IMR-90 (cell line): ENCODE measurements around the gene PRKAG2. TPM values are rescaled to one million over a fixed set of nuclear protein-coding genes. Genes with fewer than 3 reads are reported as not detected.

ENCODE experiments used
- ATAC-seq: fragments of 200-7000 bp; cut with Tn5 transposase; 2 replicates; pipeline ENCODE4 v1.9.1; 2020; ENCODE audit warnings: low read depth, mild to moderate bottlenecking, moderate library complexity
- BruUV-seq: library from RNA; stranded (reverse); fragments of 400-500 nt; replicated peaks from 2 replicates; lab custom pipeline; 2021; lab: Mats Ljungman, UMichigan
- CTCF ChIA-PET: fragments of 300-600 bp; formaldehyde crosslinking; extraction: SDS; loops from one replicate; lab custom pipeline; 2021; ENCODE audit warnings: antibody characterized with exemption; lab: Yijun Ruan, JAX
- POLR2A ChIA-PET: fragments of 300-600 bp; sonication (Branson Sonifier 250); formaldehyde crosslinking; loops from one replicate; lab custom pipeline; 2022; ENCODE audit warnings: antibody characterized with exemption; ENCODE audit not compliant: unreplicated experiment; lab: Charles Lee
- DNase-seq: peaks from one replicate; pipeline ENCODE4 v3.0.0; 2013
- H2AFZ ChIP-seq: replicated peaks from 2 replicates; pipeline ENCODE3; 2013; ENCODE audit warnings: low read length, mild to moderate bottlenecking; ENCODE audit not compliant: poor library complexity
- H2AK5ac ChIP-seq: 2 replicates; pipeline ENCODE4 v1.6.1; 2013; ENCODE audit warnings: low read depth, low read length, inconsistent platforms
- H2AK9ac ChIP-seq: replicated peaks from 2 replicates; pipeline ENCODE3; 2013; ENCODE audit warnings: mild to moderate bottlenecking, low read depth, low read length, moderate library complexity; ENCODE audit not compliant: poor library complexity
- H2BK120ac ChIP-seq: 2 replicates; pipeline ENCODE4 v1.6.1; 2013; ENCODE audit warnings: low read depth, low read length, inconsistent platforms
- H2BK15ac ChIP-seq: 3 replicates; pipeline ENCODE4 v1.6.1; 2013; ENCODE audit warnings: low read depth, low read length, inconsistent platforms
- H2BK20ac ChIP-seq: 2 replicates; pipeline ENCODE4 v1.6.1; 2013; ENCODE audit warnings: low read depth, mild to moderate bottlenecking, inconsistent platforms, low read length, moderate library complexity
- H2BK5ac ChIP-seq: 2 replicates; pipeline ENCODE4 v1.6.1; 2013; ENCODE audit warnings: mild to moderate bottlenecking, low read depth, low read length, inconsistent platforms; ENCODE audit not compliant: poor library complexity, severe bottlenecking
- H3K14ac ChIP-seq: replicated peaks from 2 replicates; pipeline ENCODE4 v1.6.1; 2013; ENCODE audit warnings: low read depth, low read length, inconsistent platforms
- H3K18ac ChIP-seq: 2 replicates; pipeline ENCODE4 v1.6.1; 2013; ENCODE audit warnings: low read depth, low read length, control low read depth
- H3K23ac ChIP-seq: 2 replicates; pipeline ENCODE4 v1.6.1; 2013; ENCODE audit warnings: low read depth, low read length, inconsistent platforms
- H3K27ac ChIP-seq: 2 replicates; pipeline ENCODE4 v1.5.1; 2013; ENCODE audit warnings: mild to moderate bottlenecking, control low read depth, low read length; ENCODE audit not compliant: insufficient read depth
- H3K27me3 ChIP-seq: 2 replicates; pipeline ENCODE4 v1.6.1; 2013; ENCODE audit warnings: low read length; ENCODE audit not compliant: control insufficient read depth, insufficient read depth
- H3K36me3 ChIP-seq: 2 replicates; pipeline ENCODE4 v1.6.1; 2013; ENCODE audit warnings: low read length, mixed read lengths; ENCODE audit not compliant: control insufficient read depth, insufficient read depth
- H3K4ac ChIP-seq: 2 replicates; pipeline ENCODE4 v1.6.1; 2013; ENCODE audit warnings: low read depth, low read length, inconsistent platforms
- H3K4me1 ChIP-seq: 2 replicates; pipeline ENCODE4 v1.6.1; 2013; ENCODE audit warnings: low read length, mixed read lengths; ENCODE audit not compliant: control insufficient read depth, insufficient read depth
- H3K4me2 ChIP-seq: 2 replicates; pipeline ENCODE4 v1.6.1; 2013; ENCODE audit warnings: low read depth, mild to moderate bottlenecking, control low read depth, low read length, moderate library complexity
- H3K4me3 ChIP-seq: 2 replicates; pipeline ENCODE4 v1.5.1; 2013; ENCODE audit warnings: low read depth, mild to moderate bottlenecking, control low read depth, low read length, moderate library complexity; ENCODE audit not compliant: insufficient read depth
- H3K56ac ChIP-seq: 2 replicates; pipeline ENCODE4 v1.6.1; 2013; ENCODE audit warnings: low read length, inconsistent platforms; ENCODE audit not compliant: insufficient read depth; ENCODE audit errors: extremely low read depth
- H3K79me1 ChIP-seq, 2 experiments: 2 replicates each; pipeline ENCODE4 v1.6.1; 2013; ENCODE audit warnings: low read length in 2 of 2, inconsistent platforms in 1 of 2, low read depth in 1 of 2
- H3K9ac ChIP-seq: 2 replicates; pipeline ENCODE4 v1.6.1; 2013; ENCODE audit warnings: low read depth, low read length, control low read depth
- H3K9me1 ChIP-seq: 2 replicates; pipeline ENCODE4 v1.6.1; 2013; ENCODE audit warnings: low read length, inconsistent platforms; ENCODE audit not compliant: insufficient read depth
- H3K9me3 ChIP-seq: 2 replicates; pipeline ENCODE4 v1.6.1; 2013; ENCODE audit warnings: low read length; ENCODE audit not compliant: control insufficient read depth, insufficient read depth
- H4K20me1 ChIP-seq: 2 replicates; pipeline ENCODE4 v1.6.1; 2013; ENCODE audit warnings: low read length, inconsistent platforms; ENCODE audit not compliant: insufficient read depth
- H4K5ac ChIP-seq: 2 replicates; pipeline ENCODE4 v1.6.1; 2013; ENCODE audit warnings: mild to moderate bottlenecking, low read depth, low read length, control low read depth
- H4K8ac ChIP-seq, 2 experiments: 2 replicates each; pipeline ENCODE4 v1.6.1; 2013; ENCODE audit warnings: low read depth in 2 of 2, low read length in 2 of 2, control low read depth in 1 of 2, inconsistent platforms in 1 of 2
- H4K91ac ChIP-seq: 2 replicates; pipeline ENCODE4 v1.6.1; 2013; ENCODE audit warnings: low read depth, low read length, inconsistent platforms; ENCODE audit not compliant: insufficient read depth
- BHLHE40 ChIP-seq: fragments of 150-350 bp; IDR thresholded peaks from 2 replicates; pipeline ENCODE4 v1.6.1; 2016; ENCODE audit warnings: mild to moderate bottlenecking, low read depth, low read length
- CEBPB ChIP-seq: IDR thresholded peaks from 2 replicates; pipeline ENCODE4 v1.6.1; 2012; ENCODE audit warnings: low read depth, low read length, improper control_type of control experiment
- CHD1 ChIP-seq: IDR thresholded peaks from 2 replicates; pipeline ENCODE4 v1.6.1; 2012; ENCODE audit warnings: low read depth, low read length, improper control_type of control experiment
- FOS ChIP-seq: fragments of 150-350 bp; IDR thresholded peaks from 2 replicates; pipeline ENCODE4 v1.6.1; 2016; ENCODE audit warnings: low read depth, low read length
- MAFK ChIP-seq: IDR thresholded peaks from 2 replicates; pipeline ENCODE4 v1.6.1; 2012; ENCODE audit warnings: low read depth, low read length, improper control_type of control experiment
- MAZ ChIP-seq: IDR thresholded peaks from 2 replicates; pipeline ENCODE4 v1.6.1; 2012; ENCODE audit warnings: low read depth, mild to moderate bottlenecking, low read length, improper control_type of control experiment, moderate library complexity, borderline replicate concordance
- MXI1 ChIP-seq: IDR thresholded peaks from 2 replicates; pipeline ENCODE4 v1.6.1; 2012; ENCODE audit warnings: low read depth, mild to moderate bottlenecking, low read length, moderate library complexity, borderline replicate concordance
- NFE2L2 ChIP-seq: fragments of 150-350 bp; IDR thresholded peaks from 2 replicates; pipeline ENCODE4 v1.6.1; 2016; ENCODE audit warnings: low read depth, mild to moderate bottlenecking, low read length
- POLR2A ChIP-seq: IDR thresholded peaks from 2 replicates; pipeline ENCODE4 v1.6.1; 2012; ENCODE audit warnings: mild to moderate bottlenecking, low read depth, low read length
- RAD21 ChIP-seq: IDR thresholded peaks from 2 replicates; pipeline ENCODE4 v1.6.1; 2012; ENCODE audit warnings: low read length, improper control_type of control experiment
- RCOR1 ChIP-seq: IDR thresholded peaks from 2 replicates; pipeline ENCODE4 v1.6.1; 2012; ENCODE audit warnings: mild to moderate bottlenecking, low read length, improper control_type of control experiment; ENCODE audit not compliant: insufficient replicate concordance
- RFX5 ChIP-seq: IDR thresholded peaks from 2 replicates; pipeline ENCODE4 v1.8.0; 2012; ENCODE audit warnings: low read depth, mild to moderate bottlenecking, low read length, moderate library complexity
- SMC3 ChIP-seq: fragments of 150-350 bp; IDR thresholded peaks from 2 replicates; pipeline ENCODE4 v1.6.1; 2016; ENCODE audit warnings: low read depth, mild to moderate bottlenecking, antibody characterized with exemption, low read length, moderate library complexity
- WGBS, 2 experiments: methylation state at CpG; one replicate each; pipeline versions ENCODE4 v1.1.5 to v1.1.7; 2013; ENCODE audit warnings: missing lambda C conversion rate in 2 of 2; ENCODE audit not compliant: insufficient read length in 1 of 2; ENCODE audit errors: extremely low coverage in 2 of 2; 5-methylcytosine and 5-hydroxymethylcytosine counted together
- dilution Hi-C: fragments of 300-500 bp; cut with HindIII; formaldehyde crosslinking; loops from one replicate; pipeline ENCODE4 v1.14.3; 2018; ENCODE audit warnings: low sequenced_read_pairs; ENCODE audit not compliant: unreplicated experiment
- in situ Hi-C: fragments of 300-500 bp; cut with MboI; formaldehyde crosslinking; loops from 3 replicates; pipeline ENCODE4 v1.14.3; 2019; ENCODE audit warnings: low sequenced_read_pairs, inconsistent platforms, mixed read lengths
- intact Hi-C: fragments of 100-400 bp; cut with micrococcal nuclease; formaldehyde crosslinking; loops from 2 replicates; pipeline ENCODE4 v1.10.0; 2022
- polyA plus RNA-seq, 3 experiments: library from polyadenylated mRNA; depleted of rRNA; stranded (reverse); fragments of >200 nt; gene quantifications; 2 replicates each; pipeline ENCODE4 v1.2.3, GENCODE V29; 2012; ENCODE audit warnings: low replicate concordance in 1 of 3
- total RNA-seq: library from RNA; depleted of rRNA; stranded (reverse); fragments of >200 nt; gene quantifications from 2 replicates; pipeline ENCODE4 v1.2.3, GENCODE V29; 2012
- TF ChIP-seq, protein P1 (sequence below): fragments of 150-350 bp; IDR thresholded peaks from 2 replicates; pipeline ENCODE4 v1.6.1; 2016; ENCODE audit warnings: low read depth, mild to moderate bottlenecking, low read length, moderate library complexity, borderline replicate concordance
- TF ChIP-seq, protein P2 (sequence below): conservative IDR thresholded peaks from 2 replicates; pipeline ENCODE4 v1.5.1; 2012; ENCODE audit warnings: mild to moderate bottlenecking, low read depth, low read length, improper control_type of control experiment
- TF ChIP-seq, protein P3 (sequence below): fragments of 150-350 bp; IDR thresholded peaks from 2 replicates; pipeline ENCODE4 v1.6.1; 2017; ENCODE audit warnings: mild to moderate bottlenecking, antibody characterized with exemption, low read length, low read depth

Gene PRKAG2
- total and polyA plus RNA-seq, 2 of the 4 experiments (the other 2 are of a cell fraction), result 15.4 to 21.6 TPM

DNA sequence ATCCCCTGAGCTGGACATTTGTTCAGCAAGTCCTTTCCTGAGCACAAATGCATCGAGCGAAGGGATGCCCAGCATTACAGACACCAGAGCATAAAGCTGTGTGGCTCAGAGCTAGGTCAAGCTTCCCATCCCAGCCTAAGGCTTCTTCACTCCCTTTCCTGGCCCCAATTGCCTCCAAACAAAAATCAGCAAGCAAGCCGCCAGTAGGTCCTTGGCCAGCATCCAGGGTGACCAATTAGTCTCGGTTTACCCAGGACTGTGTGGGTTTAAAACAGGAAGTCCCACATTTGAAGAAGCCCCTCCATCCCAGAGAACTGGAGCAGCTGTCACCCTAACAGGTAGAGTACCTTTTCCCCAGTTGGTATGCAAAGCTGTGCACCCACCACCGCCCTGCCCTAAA is 51.2 kb downstream of the PRKAG2 start:
- WGBS, 2 experiments, result no CpG with 5 or more reads among the region's 5 CpGs
- H3K27ac ChIP-seq, result no peak overlapping the region
- H3K9me1 ChIP-seq, result no peaks in the 10 kb centered on the region
- H4K8ac ChIP-seq, result no peak overlapping the region
- ChIA-PET POLR2A (no interaction called here), CTCF (no interaction called here)
- H4K20me1 ChIP-seq, result no peaks in the 10 kb centered on the region
- no peak overlapping the region for H3K4ac ChIP-seq
- H2AK9ac ChIP-seq, result no peak overlapping the region
- H3K14ac ChIP-seq, result no peak overlapping the region
- no peaks in the 10 kb centered on the region for H3K4me1 ChIP-seq
- no peak overlapping the region for H3K9ac ChIP-seq
- H3K56ac ChIP-seq, result no peak overlapping the region
- no peaks in the 10 kb centered on the region for H3K36me3 ChIP-seq
- DNase-seq (no peak), ATAC-seq (no peak)
- peaks cover 36% of the 10 kb centered on the region for H3K27me3 ChIP-seq
- H4K91ac ChIP-seq, result no peak overlapping the region
- dilution Hi-C loops, result no loop called here
- no peak overlapping the region for H3K4me3 ChIP-seq
- no peak overlapping the region for H2BK120ac ChIP-seq
- H2BK15ac ChIP-seq, result no peak overlapping the region
- no peaks in the 10 kb centered on the region for H3K9me3 ChIP-seq
- no peak overlapping the region for H2BK5ac ChIP-seq
- in situ Hi-C loops, result no loop called here
- no peak for TF ChIP-seq CEBPB
- TF ChIP-seq, protein P1, sequence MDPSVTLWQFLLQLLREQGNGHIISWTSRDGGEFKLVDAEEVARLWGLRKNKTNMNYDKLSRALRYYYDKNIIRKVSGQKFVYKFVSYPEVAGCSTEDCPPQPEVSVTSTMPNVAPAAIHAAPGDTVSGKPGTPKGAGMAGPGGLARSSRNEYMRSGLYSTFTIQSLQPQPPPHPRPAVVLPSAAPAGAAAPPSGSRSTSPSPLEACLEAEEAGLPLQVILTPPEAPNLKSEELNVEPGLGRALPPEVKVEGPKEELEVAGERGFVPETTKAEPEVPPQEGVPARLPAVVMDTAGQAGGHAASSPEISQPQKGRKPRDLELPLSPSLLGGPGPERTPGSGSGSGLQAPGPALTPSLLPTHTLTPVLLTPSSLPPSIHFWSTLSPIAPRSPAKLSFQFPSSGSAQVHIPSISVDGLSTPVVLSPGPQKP, result no peak
- no peak for TF ChIP-seq RCOR1
- TF ChIP-seq, protein P2, sequence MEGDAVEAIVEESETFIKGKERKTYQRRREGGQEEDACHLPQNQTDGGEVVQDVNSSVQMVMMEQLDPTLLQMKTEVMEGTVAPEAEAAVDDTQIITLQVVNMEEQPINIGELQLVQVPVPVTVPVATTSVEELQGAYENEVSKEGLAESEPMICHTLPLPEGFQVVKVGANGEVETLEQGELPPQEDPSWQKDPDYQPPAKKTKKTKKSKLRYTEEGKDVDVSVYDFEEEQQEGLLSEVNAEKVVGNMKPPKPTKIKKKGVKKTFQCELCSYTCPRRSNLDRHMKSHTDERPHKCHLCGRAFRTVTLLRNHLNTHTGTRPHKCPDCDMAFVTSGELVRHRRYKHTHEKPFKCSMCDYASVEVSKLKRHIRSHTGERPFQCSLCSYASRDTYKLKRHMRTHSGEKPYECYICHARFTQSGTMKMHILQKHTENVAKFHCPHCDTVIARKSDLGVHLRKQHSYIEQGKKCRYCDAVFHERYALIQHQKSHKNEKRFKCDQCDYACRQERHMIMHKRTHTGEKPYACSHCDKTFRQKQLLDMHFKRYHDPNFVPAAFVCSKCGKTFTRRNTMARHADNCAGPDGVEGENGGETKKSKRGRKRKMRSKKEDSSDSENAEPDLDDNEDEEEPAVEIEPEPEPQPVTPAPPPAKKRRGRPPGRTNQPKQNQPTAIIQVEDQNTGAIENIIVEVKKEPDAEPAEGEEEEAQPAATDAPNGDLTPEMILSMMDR, result no peak
- TF ChIP-seq POLR2A, result no peak
- TF ChIP-seq FOS, result no peak
- TF ChIP-seq MAFK, result no peak
- TF ChIP-seq SMC3, result no peak
- TF ChIP-seq, protein P3, sequence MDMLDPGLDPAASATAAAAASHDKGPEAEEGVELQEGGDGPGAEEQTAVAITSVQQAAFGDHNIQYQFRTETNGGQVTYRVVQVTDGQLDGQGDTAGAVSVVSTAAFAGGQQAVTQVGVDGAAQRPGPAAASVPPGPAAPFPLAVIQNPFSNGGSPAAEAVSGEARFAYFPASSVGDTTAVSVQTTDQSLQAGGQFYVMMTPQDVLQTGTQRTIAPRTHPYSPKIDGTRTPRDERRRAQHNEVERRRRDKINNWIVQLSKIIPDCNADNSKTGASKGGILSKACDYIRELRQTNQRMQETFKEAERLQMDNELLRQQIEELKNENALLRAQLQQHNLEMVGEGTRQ, result no peak
- no peak for TF ChIP-seq NFE2L2
- TF ChIP-seq MXI1, result no peak
- TF ChIP-seq CHD1, result no peak
- TF ChIP-seq MAZ, result no peak
- no peak for TF ChIP-seq BHLHE40
- TF ChIP-seq RAD21, result no peak
- no peak for TF ChIP-seq RFX5
- H2AFZ ChIP-seq, result no peak overlapping the region
- H2AK5ac ChIP-seq, result no peak overlapping the region
- no peak overlapping the region for H4K5ac ChIP-seq
- H3K4me2 ChIP-seq, result no peak overlapping the region
- BruUV-seq, result no TSS peak
- no peak overlapping the region for H3K23ac ChIP-seq
- intact Hi-C loops, result no loop called here
- no peak overlapping the region for H2BK20ac ChIP-seq
- H3K79me1 ChIP-seq, result no peaks in the 10 kb centered on the region
- no peak overlapping the region for H3K18ac ChIP-seq
